Measurements from ENCODE around the gene MPG.

DNA sequence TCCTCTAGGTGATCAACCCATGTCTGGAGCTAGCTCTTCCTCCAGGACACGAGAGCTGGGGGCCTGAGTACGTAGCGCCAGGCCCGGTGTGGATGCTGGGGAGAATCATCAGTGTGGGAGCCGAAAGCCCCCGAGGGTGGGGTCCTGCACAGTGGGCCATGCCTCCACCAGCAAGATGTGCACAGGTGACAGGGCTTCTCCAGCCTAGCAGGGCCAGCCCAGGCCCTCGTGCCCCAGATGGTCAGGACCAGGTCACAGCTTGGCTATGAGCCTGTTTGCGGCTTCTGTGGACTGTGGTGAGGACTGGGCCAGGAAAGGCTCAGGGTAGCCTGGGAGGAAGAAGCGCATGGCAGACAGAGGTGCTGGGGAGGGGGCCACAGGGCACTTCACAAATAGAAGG, 7.8 kb downstream of the MPG start:
- no peak for TF ChIP-seq CTCF (IDR thresholded peaks at IDR 0.05 in 8 of 11, conservative IDR thresholded peaks at IDR 0.05 in 3 of 11)
- TF ChIP-seq POLR2AphosphoS5 (IDR thresholded peaks at IDR 0.05), result no peak
